Stomach (tissue), 9 donors: Measurements from ENCODE around the gene LRRC27. TPM values are rescaled to one million over a fixed set of nuclear protein-coding genes. Genes with fewer than 3 reads are reported as not detected.
A peak's percentile ranks its signal among the peaks of the same experiment; 100 is the strongest.

Source experiments
- DNase-seq, 2 donors: peaks; one replicate each; pipeline versions ENCODE4 v3.0.0 to v3.0.0-alpha.2; 2013 to 2019
- H3K27ac ChIP-seq, 5 donors: fragments of 200-600 bp in 4 of 5; sonication (generic) in 4 of 5; one replicate each; pipeline ENCODE4 v1.5.1; 2013 to 2019; ENCODE audit warnings: mild to moderate bottlenecking in 1 of 5, moderate library complexity in 1 of 5
- H3K27me3 ChIP-seq, 3 donors: fragments of 200-600 bp; sonication (generic); one replicate each; pipeline ENCODE4 v1.5.1; 2017 to 2019; ENCODE audit warnings: mixed run types in 1 of 3
- H3K36me3 ChIP-seq, 4 donors: fragments of 200-600 bp; sonication (generic); 1 replicate in 3 of 4; 2 replicates in 1 of 4; pipeline ENCODE4 v1.5.1; 2016 to 2019
- H3K4me1 ChIP-seq, 4 donors: fragments of 200-600 bp; sonication (generic); one replicate each; pipeline ENCODE4 v1.5.1; 2016 to 2019
- H3K4me3 ChIP-seq, 4 donors: fragments of 200-600 bp; sonication (generic) in 3 of 4; one replicate each; pipeline ENCODE4 v1.5.1; 2016 to 2019; ENCODE audit warnings: mild to moderate bottlenecking in 1 of 4
- H3K9me3 ChIP-seq, 4 donors: fragments of 200-600 bp; sonication (generic); one replicate each; pipeline ENCODE4 v1.5.1; 2016 to 2019
- EP300 ChIP-seq: sonication (generic); formaldehyde crosslinking; IDR thresholded peaks from one replicate; pipeline ENCODE4 v1.6.1; 2017; ENCODE audit warnings: antibody characterized with exemption
- POLR2A ChIP-seq, 4 donors: fragments of 450-650 bp; IDR thresholded peaks; one replicate each; pipeline ENCODE4 v1.6.1; 2016; ENCODE audit warnings: antibody characterized with exemption in 4 of 4, control low read depth in 2 of 4, mild to moderate bottlenecking in 1 of 4, moderate library complexity in 1 of 4
- POLR2AphosphoS5 ChIP-seq, 3 donors: sonication (generic); formaldehyde crosslinking; IDR thresholded peaks; one replicate each; pipeline ENCODE4 v1.6.1; 2016; ENCODE audit warnings: antibody characterized with exemption in 3 of 3
- WGBS, 5 donors: extraction: QIAGEN DNeasy Blood & Tissue Kit in 3 of 5; methylation state at CpG; one replicate each; pipeline versions ENCODE4 v1.1.5 to v1.1.7; 2013 to 2018; 5-methylcytosine and 5-hydroxymethylcytosine counted together
- intact Hi-C: fragments of 100-400 bp; cut with DNase I; formaldehyde crosslinking; loops from one replicate; pipeline ENCODE4 v1.15.1; 2023; ENCODE audit warnings: low total_unique reads
- polyA plus RNA-seq, 3 donors: library from polyadenylated mRNA; stranded (reverse); fragments of 200-250 nt; gene quantifications; one replicate each; pipeline ENCODE4 v1.2.3, GENCODE V29; 2013
- total RNA-seq, 5 donors: library from RNA; depleted of rRNA; stranded (reverse); fragments of >200 nt; gene quantifications; one replicate each; pipeline versions ENCODE4 v1.1.0 to v1.2.3, GENCODE V29; 2014 to 2016
- TF ChIP-seq, protein P1 (sequence below), 7 experiments: fragments of 450-650 bp in 4 of 7; fragments of 200-600 bp in 3 of 7; sonication (generic) in 3 of 7; IDR thresholded peaks; one replicate each; pipeline ENCODE4 v1.5.1; 2016 to 2019; ENCODE audit warnings: antibody characterized with exemption in 7 of 7, control low read depth in 2 of 7, mild to moderate bottlenecking in 1 of 7
- donor health status: healthy with polysubstance abuse.
- donor health status: Bipolar disorder and iron deficiency.
- donor health status: healthy.

The LRRC27 gene
- total and polyA plus RNA-seq, 8 donors = 4.2 to 31.3 (median 11.1) TPM

DNA sequence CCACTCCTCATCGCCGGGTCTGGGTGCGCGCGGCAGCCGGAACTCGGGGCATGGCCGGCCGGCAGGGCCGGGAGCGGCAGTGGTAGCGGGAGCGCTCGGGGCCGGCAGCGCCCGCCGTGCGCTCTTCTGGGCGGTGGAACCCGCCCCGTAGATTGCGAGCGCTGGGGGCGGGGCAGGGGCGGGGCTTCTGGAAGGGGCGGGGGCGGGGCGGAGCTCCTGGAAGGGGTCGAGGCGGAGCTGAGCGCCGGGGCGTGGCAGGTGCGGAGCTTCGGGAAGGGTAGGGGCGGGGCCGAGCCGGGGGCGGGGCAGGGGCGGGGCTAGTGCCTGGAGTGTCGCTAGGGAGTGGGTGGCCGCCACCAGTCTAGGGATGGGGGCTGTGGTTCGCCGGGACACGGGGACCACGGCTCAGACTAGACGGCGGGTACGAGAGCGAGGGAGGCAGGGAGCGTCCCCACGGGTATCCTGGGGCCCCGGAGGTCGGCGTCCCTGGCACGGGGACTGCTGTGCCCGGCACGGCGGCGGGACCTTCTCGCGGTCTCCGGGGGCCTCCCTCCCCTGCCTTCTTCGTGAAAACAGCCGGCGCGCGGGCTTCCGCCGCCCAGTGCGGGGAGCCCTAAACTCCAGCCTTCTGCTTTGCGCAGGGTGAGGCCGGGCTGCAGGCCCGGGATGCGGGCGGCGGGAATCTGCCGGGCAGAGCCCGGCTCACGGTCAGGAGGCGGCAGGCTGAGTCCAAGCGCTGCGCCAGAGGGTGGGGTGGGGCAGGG lies 24.0 kb upstream of the LRRC27 start, which contains the start of gene STK32C:
Gene STK32C (minus strand): TSS at position 128 of the 764 bp plus-strand sequence. CDS start 117 bp downstream, at position 11.
- Histone ChIP-seq H3K27ac (peak within 1 kb of the TSS; percentile 80 to 89 (median 87)), H3K27me3 (peaks cover 0 to 33% (median 0%) of the 10 kb centered on the region in 3 donors), H3K4me1 (peaks cover 13 to 23% (median 22%) of the 10 kb centered on the region in 4 donors), H3K9me3 (no peaks in the 10 kb centered on the region), H3K36me3 (no peaks in the 10 kb centered on the region), H3K4me3 (peak within 1 kb of the TSS; percentile 83 to 97 (median 88))
- peak; percentile 92 to 97 for DNase-seq
- 0 to 2% (median 0%) methylated on average over 28 to 84 of the region's 84 CpGs for WGBS, 5 donors
- intact Hi-C loops = no loop called here
- TF ChIP-seq POLR2AphosphoS5 (IDR thresholded peaks at IDR 0.05) (peak in 1 of 3 donors; percentile 2), POLR2A (IDR thresholded peaks at IDR 0.05) (no peak), EP300 (no peak)
- TF ChIP-seq, protein P1, sequence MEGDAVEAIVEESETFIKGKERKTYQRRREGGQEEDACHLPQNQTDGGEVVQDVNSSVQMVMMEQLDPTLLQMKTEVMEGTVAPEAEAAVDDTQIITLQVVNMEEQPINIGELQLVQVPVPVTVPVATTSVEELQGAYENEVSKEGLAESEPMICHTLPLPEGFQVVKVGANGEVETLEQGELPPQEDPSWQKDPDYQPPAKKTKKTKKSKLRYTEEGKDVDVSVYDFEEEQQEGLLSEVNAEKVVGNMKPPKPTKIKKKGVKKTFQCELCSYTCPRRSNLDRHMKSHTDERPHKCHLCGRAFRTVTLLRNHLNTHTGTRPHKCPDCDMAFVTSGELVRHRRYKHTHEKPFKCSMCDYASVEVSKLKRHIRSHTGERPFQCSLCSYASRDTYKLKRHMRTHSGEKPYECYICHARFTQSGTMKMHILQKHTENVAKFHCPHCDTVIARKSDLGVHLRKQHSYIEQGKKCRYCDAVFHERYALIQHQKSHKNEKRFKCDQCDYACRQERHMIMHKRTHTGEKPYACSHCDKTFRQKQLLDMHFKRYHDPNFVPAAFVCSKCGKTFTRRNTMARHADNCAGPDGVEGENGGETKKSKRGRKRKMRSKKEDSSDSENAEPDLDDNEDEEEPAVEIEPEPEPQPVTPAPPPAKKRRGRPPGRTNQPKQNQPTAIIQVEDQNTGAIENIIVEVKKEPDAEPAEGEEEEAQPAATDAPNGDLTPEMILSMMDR (IDR thresholded peaks at IDR 0.05) = no peak

DNA sequence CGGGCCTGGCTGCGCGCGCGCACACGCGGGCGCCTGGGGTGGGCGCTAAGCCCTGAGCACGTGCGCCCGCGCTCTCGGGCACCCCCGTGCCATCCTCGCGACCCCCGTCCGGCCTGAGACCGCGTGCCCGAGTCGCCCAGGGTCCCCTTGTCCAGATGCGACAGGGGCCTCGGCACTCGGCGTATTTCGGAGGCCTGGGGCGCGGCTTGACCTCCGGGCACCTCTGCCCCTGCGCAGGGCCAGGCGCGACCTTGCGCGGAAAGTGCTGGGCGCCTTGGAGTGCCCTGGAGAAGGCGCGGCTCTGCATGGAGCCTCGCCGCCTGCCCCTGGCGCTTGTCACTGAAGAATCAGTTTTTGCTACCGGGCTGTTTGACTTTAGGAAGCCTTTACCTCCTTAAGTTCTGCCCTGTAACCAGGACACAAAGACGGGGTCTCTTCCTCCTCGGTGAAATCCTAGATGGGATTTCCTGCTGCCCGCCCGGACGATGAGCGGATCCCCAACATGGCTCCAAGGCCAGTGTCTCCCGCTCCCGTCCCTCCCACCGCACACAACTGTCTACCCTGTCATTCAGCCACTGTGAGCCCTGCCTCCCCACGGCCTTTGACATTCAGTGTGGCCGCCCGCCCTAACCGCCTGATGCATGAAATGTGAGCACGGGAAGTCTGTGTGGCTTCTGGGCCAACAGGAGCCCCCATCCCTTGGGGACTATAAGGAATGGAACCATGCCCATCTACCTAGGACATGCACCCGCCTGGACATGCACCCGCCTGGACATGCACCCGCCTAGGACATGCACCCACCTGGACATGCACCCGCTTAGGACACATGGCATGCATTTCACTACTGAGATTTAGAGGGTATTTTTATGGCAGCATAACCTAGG lies 23.2 kb upstream of the LRRC27 start:
- Histone ChIP-seq H3K27ac (peak overlapping the region; percentile 80 to 89 (median 87)), H3K4me1 (peaks cover 13 to 23% (median 22%) of the 10 kb centered on the region in 4 donors), H3K9me3 (no peaks in the 10 kb centered on the region), H3K27me3 (peaks cover 0 to 33% (median 0%) of the 10 kb centered on the region in 3 donors), H3K36me3 (no peaks in the 10 kb centered on the region), H3K4me3 (peak overlapping the region; percentile 83 to 97 (median 88))
- DNase-seq = no peak
- WGBS, 5 donors = 18 to 45% (median 30%) methylated on average over 26 to 61 of the region's 61 CpGs
- intact Hi-C loops = no loop called here
- TF ChIP-seq POLR2A (IDR thresholded peaks at IDR 0.05) (no peak), EP300 (no peak), POLR2AphosphoS5 (IDR thresholded peaks at IDR 0.05) (no peak)
- TF ChIP-seq, protein P1 (IDR thresholded peaks at IDR 0.05) = no peak

DNA sequence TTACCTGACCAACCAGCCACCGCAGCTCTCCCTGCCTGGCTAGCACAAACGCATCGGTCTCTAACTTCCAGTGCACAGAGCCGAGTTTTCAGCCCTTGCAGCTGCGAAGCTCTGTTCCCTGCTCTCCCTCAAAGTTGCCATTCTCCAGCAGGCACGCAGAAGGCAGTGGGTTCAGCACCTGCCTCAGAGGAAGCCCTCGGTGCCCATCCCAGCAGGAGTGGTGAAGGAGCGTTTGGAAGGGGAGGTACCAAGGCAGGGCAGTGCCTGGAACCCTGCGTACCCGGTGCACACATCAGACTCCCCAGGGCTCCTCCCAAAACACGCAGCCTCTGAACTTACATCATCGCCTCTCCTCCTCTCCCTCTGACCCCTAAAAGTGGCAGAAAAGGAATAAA lies 22.5 kb upstream of the LRRC27 start:
- WGBS, 5 donors = 74 to 83% (median 77%) methylated on average over 12 of the region's 12 CpGs
- intact Hi-C loops = no loop called here
- H3K27me3 ChIP-seq = peaks cover 0 to 33% (median 0%) of the 10 kb centered on the region in 3 donors
- DNase-seq = no peak
- no peaks in the 10 kb centered on the region for H3K36me3 ChIP-seq
- H3K4me1 ChIP-seq = peaks cover 13 to 23% (median 22%) of the 10 kb centered on the region in 4 donors
- H3K9me3 ChIP-seq = no peaks in the 10 kb centered on the region
- H3K4me3 ChIP-seq = no peak overlapping the region
- TF ChIP-seq POLR2AphosphoS5 (IDR thresholded peaks at IDR 0.05) (no peak), POLR2A (IDR thresholded peaks at IDR 0.05) (no peak), EP300 (no peak)
- TF ChIP-seq, protein P1 (IDR thresholded peaks at IDR 0.05) = no peak
- no peak overlapping the region for H3K27ac ChIP-seq

DNA sequence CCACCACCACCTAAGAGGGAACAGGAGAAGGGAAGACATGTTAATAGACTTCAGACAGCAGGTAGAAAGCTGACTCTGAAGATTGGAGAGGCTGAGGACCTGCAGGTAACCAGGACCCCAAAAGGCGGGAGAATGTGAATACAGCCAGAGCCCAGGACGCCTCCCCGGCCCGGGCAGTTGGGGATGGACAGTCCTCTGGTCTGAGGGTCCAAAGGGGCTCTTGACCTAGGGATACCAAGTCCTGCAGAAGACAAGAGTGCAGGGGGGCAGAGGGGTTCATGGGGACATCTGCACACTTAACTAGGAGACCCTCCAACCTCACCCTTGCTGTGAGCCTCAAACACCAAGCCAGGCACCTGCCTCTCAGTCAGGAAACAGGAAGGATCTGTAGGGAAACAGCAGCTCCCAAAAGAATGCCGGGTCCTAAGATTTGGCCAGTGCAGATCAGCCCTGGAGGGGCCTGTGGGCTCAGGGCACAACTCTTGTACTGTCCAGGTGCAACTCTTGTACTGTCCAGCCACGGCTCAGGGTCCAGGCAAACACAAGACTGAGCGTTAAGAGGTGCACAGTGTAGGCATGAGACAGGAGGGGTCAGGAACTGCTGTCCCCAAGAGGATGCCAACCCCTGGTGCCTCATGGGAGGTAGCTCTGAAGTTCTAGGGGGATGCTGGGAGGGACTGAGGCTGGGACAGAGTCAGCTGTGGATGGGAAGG lies 22.0 kb upstream of the LRRC27 start:
- Histone ChIP-seq H3K27ac (no peak overlapping the region), H3K4me3 (no peak overlapping the region), H3K9me3 (no peaks in the 10 kb centered on the region), H3K4me1 (peaks cover 13 to 23% (median 22%) of the 10 kb centered on the region in 4 donors), H3K36me3 (no peaks in the 10 kb centered on the region), H3K27me3 (peaks cover 0 to 33% (median 0%) of the 10 kb centered on the region in 3 donors)
- intact Hi-C loops = no loop called here
- DNase-seq = no peak
- TF ChIP-seq EP300 (no peak), POLR2AphosphoS5 (IDR thresholded peaks at IDR 0.05) (no peak), POLR2A (IDR thresholded peaks at IDR 0.05) (no peak)
- TF ChIP-seq, protein P1 (IDR thresholded peaks at IDR 0.05) = no peak
- WGBS, 5 donors = 85 to 95% (median 88%) methylated on average over 5 to 7 of the region's 7 CpGs
